GM21825 (cell line): ENCODE data around the gene TIMM13.
A peak's percentile ranks its signal among the peaks of the same experiment; 100 is the strongest.
"Not testable (repeated sequence)": the region's sequence is repeated elsewhere in the genome, so short reads cannot be mapped to it uniquely, and the experiment has no call there.

Experiments
- ATAC-seq: cut with Tn5 transposase; IDR thresholded peaks from one replicate; pipeline ENCODE4 v1.9.1; 2021; ENCODE audit warnings: mild to moderate bottlenecking, moderate library complexity; ENCODE audit not compliant: unreplicated experiment

TIMM13 gene

GRCh38 chr19:2427429-2428320, at the start of gene TIMM13:
Gene TIMM13 (minus strand): TSS chr19:2427586. CDS start chr19:2427533, 53 bp downstream.
- ATAC-seq: peak; percentile 69

DNA sequence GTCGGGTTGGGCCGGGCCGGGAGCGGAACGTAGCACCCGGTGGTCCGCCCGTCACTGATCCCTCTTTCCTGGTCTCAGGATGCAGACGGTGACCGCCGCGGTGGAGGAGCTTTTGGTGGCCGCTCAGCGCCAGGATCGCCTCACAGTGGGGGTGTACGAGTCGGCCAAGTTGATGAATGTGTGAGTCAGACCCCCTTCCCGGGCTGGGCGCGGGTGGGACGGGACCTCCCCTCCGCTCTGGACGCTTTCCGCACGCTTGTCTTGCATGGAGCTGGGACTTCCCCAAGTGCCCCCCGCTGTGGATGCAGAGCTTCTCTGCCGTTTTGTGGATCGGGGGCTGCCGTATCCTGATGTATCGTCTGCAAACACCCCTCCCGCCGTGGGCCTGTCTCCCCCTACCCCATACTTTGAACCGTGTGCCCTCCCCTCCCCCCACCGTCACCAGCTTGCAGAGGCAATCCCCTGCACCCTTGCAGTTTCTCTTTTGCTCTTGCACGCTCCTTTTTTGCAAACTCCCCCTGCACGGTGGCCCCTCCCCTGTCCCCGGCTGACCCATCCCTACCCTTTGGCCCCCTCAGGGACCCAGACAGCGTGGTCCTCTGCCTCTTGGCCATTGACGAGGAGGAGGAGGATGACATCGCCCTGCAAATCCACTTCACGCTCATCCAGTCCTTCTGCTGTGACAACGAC, 49.2 kb upstream of the TIMM13 start:
- ATAC-seq: peak; percentile 7

- peak; percentile 39 for ATAC-seq
Observed at GRCh38 chr19:2475702-2476450, 48.5 kb upstream of the TIMM13 start, which contains the start of gene GADD45B. Gene GADD45B (plus strand): TSS chr19:2476127. CDS start chr19:2476359, 232 bp downstream.

GRCh38 chr19:2475018-2475701, 47.8 kb upstream of the TIMM13 start:
- ATAC-seq: no peak

GRCh38 chr19:2474232-2475017, 47.0 kb upstream of the TIMM13 start:
- peak; percentile 24 for ATAC-seq

DNA sequence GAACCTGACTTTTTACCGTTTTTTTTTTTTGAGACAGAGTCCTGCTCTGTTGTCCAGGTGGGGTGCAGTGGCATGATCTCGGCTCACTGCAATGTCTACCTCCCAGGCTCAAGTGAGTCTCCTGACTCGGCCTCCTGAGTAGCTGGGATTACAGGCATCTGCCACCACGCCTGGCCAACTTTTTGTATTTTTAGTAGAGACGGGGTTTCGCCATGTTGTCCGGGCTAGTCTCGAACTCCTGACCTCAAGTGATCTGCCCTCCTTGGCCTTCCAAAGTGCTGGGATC, 42.5 kb upstream of the TIMM13 start:
- not testable (repeated sequence) for ATAC-seq

- no peak for ATAC-seq
Observed at GRCh38 chr19:2469102-2469914, 41.9 kb upstream of the TIMM13 start.

GRCh38 chr19:2468596-2468995, 41.2 kb upstream of the TIMM13 start:
- ATAC-seq: no peak

DNA sequence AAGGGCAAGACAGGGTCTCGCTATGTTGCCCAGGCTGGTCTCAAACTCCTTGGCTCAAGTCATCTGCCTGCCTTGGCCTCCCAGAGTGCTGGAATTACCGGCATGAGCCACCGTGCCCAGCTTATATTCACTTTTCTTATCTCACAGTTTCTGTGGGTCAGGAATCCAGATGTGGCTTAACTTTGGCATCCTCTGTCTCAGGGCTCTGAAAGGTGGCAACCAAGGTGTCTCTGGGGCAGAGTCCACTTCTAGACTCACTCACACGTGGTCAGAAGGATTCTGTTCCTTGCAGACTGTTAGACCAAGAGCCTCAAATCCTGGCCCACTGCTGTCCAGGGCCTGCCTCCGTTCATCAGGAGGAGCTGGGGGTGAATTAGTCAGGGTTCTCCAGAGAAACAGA, 37.0 kb upstream of the TIMM13 start:
- ATAC-seq: no peak

GRCh38 chr19:2463694-2464093, 36.3 kb upstream of the TIMM13 start:
- ATAC-seq: not testable (repeated sequence)

DNA sequence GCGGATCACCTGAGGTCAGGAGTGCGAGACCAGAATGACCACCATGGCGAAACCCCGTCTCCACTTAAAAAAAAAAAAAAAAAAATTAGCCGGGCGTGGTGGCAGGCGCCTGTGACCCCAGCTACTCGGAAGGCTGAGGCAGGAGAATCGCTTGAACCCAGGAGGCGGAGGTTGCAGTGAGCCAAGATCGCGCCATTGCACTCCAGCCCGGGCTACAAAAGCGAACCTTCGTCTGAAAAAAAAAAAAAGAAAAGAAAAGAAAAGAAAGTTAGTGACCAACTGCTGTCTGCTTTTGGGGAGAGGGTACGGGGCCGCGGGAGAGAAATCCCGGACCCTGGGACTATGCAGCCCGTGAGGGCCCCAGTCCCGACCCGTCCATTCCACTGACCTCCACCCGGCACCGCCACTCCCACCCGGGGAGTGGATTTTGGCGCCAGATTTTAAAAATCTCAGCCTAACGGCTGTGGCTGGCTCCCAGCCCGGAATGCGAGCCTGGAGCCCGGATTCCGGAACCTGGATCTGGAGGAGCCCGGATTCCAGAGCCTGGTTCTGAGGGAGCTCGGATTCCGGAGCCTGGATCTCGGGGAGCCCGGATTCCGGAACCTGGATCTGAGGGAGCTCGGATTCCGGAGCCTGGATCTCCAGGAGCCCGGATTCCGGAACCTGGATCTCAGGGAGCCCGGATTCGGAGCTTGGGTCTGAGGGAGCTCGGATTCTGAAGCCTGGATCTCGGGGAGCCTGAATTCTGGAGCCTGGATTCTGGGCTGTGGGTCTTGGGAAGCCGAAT, 35.4 kb upstream of the TIMM13 start:
- no peak for ATAC-seq

DNA sequence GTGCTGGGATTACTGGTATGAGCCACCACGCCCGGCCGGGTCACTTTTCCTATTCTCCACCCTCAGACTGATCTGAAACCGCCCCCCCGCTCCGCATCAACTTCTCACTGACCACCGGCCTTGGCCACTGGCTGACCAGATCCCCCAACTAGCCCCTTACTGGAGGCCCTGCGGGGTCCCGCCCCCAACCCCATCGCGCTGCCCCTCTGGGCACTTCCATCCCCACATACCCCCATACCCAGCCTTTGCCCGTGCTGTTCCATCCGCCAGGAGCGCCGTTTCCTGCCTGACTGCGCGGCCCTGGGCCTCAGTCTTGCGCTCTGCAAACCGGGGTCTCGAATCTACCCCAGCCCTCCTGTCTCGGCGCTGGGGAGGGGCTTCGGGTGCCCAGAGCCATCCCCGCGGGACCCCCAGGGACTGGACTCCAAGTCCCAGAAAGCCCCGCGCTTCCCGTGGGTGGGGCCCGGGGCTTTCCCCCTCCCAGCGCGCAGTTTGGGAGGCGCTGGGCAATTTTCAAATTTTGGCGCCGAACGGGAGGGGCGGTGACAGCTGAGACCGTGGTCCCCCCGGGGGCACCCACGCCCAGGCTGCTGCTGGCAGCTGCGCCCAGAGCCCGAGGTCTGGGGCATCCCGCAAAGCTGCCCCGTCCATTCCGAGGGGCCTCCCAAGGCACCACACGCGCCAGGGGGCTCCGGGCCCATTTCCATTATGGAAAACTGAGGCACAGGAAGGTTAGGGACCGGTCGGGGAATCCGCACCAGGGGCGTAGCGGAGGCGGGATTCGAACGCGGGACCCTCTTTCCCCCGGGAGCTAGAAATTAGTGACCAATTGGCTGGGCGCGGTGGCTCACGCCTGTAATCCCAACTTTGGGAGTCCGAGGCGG, 34.6 kb upstream of the TIMM13 start:
- no peak for ATAC-seq

- no peak for ATAC-seq
Observed at GRCh38 chr19:2460245-2460644, 32.9 kb upstream of the TIMM13 start.

GRCh38 chr19:2458776-2459175, 31.4 kb upstream of the TIMM13 start:
- not testable (repeated sequence) for ATAC-seq

GRCh38 chr19:2458054-2458453, 30.7 kb upstream of the TIMM13 start:
- no peak for ATAC-seq

GRCh38 chr19:2457394-2458037, 30.1 kb upstream of the TIMM13 start:
- no peak for ATAC-seq
